ENCODE results near the gene TCEA2.
A peak's percentile ranks its signal among the peaks of the same experiment; 100 is the strongest.

The TCEA2 gene

GRCh38 chr20:64063389-64064144, 569 bp downstream of the TCEA2 start:
- peak in 28 of 56 donors; percentile 8 to 48 (median 30) for DNase-seq

DNA sequence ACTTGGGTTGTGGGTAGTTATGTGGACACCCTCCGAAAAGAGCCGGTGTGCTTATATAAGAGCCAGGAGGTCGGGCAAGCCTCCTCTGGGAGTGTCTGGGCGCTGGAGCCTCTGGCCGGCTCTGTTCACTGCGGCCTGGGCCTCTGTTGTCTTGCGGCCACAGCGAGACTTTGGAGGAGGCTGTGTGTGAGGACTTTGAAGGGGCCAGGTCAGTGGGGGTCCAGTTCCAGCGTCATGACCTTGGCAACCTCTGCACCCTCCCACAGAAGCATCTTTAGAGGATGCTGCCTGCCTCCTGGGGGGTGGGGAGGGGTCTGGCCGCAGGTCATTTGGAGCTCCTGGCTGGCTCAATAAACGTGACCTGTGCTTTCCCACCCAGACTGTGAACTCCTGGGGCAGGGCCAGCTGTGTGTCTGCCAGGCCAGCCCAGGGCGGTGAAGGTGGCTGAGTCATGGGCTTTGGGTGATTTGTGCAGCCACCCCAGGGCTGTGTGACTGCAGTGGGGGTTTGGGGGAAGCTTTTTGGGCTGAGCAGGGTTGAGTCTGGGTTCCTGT, 1.2 kb downstream of the TCEA2 start:
- peak in 1 of 56 donors; percentile 24 for DNase-seq

DNA sequence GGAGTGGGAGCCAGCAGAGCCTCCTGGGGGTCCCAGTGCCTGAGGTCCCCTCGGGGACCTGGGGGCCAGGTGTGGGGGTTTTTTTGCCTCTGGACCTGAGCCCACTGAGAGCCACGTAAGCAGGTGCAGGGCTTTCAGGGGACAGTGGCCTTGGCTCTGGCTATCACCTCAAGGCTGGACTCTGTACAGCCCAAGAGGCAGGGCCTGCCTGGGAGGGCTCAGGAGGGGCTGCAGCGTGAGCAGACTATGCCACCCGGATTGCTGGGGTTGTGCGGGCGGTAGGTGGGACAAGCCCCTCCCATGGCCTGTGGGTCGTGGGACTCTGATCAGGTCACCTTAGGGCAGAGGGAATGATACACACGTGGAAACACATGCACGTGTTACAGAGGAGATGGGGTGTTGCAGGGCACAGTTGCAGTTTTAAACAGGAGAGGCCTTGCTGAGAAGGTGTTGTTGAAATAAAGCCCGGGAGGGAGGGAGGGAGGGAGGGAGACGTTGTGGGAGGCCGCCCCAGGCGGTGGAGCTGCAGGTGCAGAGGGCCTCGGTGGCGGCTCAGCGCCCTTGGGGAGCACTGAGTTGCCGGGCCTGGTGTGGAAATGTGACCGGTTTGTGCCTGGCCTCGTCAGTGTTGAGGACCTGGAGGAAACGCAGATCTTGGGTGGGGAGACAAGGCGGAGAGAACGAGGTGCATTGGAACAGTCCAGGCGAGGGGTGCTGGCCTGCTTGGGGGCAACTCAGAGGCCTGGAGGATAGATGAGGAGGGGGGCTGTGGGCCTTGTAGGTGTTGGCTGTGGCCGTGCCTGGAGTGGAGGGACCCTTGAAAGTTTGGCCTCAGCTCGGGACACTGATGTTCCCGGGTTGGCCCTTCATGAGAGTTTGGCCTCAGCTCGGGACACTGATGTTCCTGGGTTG, 2.3 kb downstream of the TCEA2 start:
- no peak for DNase-seq

GRCh38 chr20:64065974-64066343, 3.0 kb downstream of the TCEA2 start:
- no peak for DNase-seq

DNA sequence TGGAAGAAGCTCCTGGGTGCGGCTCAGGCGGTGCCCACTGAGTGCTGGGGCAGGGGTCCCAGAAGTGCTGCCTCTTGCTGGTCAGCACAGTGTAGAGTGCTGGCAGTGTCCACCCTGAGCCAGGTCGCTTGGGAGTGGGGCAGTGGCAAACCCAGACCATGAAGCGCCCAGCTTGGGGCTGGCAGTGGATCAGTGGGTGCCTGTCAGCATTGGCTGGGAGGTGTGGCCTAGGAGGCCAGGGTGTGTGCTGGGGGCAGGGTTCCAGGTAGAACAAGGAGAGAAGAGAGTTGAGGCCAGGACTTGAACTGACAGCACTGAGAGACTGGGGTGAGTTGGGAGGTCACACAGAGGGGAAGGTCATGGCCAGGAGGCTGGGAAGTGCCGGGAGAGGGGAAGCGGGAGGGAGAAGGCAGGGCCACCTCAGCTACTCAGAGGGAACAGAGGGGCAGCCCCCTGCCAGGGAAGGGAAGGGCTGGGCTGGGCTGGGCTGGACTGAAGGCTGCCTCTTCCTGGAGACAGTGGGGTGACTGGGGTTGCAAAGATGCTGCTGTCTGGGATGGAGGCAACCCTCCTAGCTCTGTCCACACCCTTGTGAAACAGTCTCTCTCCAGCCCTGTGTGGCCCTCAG, 4.1 kb downstream of the TCEA2 start:
- no peak for DNase-seq

GRCh38 chr20:64067733-64068307, 4.8 kb downstream of the TCEA2 start:
- DNase-seq: no peak

DNA sequence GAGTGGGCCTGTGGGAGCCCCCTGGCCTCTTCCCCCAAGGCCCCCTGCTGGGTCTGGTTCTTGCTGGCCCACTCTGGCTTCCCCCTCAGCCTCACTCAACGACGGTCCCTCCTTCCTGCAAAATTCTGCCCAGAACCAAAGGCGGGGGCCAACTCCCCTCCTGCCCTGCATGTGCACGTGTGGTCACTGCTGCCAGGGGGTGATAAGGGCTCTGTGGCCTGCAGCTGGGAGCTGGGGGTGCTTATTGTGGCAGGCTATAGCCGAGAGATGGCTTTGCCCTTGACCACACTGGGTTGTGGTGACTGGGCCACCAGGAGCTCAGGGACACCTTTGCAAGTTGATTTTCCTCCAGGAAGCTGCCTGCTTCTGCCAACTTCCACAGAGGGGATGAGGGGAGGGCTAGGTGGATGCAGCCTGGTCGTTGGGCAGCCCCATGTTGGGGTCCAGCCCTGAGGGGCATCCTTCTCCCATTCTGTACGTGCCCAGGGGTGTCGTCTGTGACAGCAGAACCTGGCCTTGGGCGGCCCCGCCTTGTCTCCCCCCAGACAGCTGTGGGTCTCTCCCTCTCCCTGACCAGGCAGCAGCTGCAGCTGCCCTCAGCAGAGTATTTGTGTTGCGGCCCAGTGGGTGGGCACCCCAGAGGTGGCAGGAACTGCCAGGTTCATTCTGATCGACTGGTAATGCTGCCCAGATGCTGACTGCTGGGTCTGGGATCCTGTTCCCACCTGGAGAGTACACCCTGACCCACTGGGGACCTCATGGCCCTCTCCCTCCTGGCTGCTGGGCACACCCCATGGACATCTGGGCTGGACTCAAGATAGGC, 5.6 kb downstream of the TCEA2 start:
- no peak for DNase-seq

DNA sequence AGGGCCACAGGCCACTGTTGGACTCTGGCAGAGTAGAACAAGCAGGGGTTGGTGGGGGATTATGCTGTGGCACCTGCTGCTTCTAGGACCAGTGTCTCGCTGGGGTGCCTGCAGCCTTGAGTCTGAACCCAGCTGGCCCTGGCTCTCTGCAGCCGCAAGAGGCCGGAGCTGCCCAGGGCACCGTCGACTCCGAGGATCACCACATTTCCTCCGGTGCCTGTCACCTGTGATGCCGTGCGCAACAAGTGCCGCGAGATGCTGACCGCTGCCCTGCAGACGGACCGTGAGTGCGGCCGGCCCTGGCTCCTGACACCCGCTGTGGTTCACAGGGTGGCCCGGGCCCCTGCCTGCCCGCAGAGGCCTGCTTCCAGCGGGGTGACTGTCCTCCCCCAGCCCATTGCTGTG, 6.2 kb downstream of the TCEA2 start:
- DNase-seq: no peak

DNA sequence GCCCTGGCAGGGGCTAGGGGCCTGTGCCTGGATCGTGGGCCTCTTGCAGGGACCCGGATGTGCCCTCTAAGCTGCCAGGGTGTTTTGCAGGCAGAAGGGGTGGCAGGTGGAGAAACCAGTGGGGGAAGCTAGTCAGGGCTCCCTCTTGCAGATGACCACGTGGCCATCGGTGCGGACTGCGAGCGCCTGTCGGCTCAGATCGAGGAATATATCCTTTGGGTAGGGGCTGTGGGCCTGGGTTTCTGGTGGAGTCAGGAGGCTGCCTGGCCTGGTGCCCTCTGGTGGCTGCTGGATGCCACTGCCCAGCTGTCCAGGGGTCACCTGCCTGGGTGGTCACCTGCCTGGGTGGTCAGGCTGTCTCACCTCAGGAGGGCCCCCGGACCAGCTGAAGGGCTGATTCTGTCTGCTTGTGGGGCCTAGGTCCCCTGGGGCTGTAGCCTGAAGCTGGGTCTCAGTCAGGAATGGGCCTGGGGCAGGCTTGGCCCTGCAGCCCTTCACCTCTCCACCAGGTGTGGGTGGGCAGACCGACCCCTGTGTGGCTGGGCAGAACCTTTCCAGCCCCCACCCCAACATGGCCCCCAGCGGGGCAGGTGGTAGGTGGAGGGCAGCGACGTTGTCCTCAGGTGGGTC, 6.7 kb downstream of the TCEA2 start:
- peak in 3 of 56 donors; percentile 11 to 20 (median 20) for DNase-seq

DNA sequence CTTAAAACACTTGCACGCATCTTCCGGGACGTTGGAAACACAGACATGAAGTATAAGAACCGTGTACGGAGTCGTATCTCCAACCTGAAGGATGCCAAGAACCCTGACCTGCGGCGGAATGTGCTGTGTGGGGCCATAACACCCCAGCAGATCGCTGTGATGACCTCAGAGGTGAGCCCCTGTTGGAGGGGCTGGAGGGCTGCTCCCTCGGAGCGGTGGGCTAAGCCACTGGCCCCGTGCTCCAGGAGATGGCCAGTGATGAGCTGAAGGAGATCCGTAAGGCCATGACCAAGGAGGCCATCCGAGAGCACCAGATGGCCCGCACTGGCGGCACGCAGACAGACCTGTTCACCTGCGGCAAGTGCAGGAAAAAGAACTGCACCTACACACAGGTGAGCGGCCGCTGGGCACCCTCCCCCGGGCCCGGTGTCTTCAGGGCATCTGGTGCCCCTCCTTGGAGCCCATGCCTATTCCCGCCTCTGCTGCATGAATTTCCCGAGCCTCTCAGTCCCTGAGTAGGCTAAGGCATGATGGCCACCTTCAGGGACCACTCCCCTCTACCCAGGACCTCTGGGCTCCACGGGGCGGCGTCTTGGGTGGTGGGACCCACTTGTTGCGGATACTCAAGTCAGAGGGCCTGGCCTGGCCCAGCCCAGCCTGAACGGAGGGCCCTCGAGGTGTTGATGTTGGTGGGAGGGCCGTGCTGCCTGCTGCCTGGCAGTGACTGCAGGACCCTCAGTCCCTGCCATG, 7.4 kb downstream of the TCEA2 start:
- DNase-seq: no peak

DNA sequence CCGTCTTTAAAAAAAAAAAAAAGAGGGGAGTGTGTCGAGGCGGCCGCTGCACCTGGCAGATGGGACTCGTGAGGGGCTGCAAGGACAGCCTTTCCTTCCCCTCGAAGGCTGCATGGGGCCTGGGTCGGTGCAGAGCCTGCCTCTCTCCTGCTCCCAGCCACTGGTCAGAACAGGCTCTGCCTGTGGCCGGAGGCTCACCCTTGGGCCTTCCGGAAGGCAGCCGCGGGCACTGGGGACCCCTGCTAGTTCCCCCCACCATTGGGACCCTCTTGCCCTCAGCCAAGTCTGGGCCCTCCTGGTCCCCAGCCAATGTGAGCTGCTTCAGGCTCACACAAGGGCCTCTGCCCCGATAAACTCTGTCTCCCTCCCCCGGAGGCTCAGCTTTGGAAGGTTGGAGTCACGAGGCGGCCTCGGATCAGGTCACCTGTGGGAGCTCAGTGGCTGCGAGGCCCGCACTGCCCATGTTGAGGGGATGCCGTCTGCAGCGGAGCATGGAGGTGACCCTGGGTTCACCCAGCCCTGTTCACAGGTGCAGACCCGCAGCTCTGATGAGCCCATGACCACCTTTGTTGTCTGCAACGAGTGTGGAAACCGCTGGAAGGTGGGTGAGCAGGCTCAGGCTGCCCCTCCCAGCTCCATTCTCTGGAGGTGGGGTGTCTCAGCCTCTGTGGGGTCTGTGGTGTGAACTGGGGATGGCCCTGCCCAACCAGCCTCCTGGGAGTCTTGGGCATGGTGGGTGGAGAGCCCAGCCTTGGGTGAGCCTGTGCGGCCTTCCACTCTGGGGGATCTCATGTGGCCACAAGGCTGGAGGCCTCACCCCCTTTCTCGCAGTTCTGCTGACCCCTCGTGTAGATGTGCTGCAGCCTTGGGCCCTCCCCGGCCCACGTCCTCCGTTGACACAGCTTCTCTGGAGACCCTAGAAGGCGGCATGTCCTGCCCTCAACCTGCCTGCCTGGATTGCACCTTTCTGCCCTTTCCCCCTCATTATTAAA, 8.6 kb downstream of the TCEA2 start:
- DNase-seq: no peak

DNA sequence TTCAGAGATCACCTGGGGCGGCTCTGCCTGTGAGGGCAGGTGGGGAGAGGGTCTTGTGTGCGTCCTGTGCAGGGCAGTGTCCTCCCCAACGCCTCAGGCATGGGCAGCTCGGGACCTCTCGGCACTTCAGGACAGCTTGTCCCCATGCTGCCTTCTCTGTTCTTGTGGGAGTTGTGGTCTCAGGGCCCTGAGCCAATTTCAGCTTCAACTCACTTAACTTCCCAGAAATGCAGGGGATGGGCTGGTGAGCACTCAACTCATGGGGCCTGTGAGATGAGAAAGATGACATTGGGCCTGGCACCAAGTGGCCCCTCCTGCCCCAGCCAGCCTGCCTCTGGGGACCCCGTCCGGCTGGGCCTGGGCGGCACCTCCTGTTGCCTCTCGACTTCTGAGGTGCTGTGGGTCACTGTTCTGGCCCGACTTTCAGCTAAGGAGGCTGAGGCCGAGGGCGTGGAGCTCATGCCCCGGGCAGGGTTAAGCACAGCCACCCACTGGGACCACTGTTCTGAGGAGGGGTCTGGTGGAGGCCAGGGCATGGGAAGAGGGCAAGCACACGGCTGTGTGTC, 9.6 kb downstream of the TCEA2 start:
- DNase-seq: no peak

- no peak for DNase-seq
Measured at GRCh38 chr20:64073476-64074183, 10.6 kb downstream of the TCEA2 start.

- DNase-seq: no peak
Measured at GRCh38 chr20:64074184-64074789, 11.3 kb downstream of the TCEA2 start.

GRCh38 chr20:64074963-64075362, 12.0 kb downstream of the TCEA2 start:
- DNase-seq: no peak

DNA sequence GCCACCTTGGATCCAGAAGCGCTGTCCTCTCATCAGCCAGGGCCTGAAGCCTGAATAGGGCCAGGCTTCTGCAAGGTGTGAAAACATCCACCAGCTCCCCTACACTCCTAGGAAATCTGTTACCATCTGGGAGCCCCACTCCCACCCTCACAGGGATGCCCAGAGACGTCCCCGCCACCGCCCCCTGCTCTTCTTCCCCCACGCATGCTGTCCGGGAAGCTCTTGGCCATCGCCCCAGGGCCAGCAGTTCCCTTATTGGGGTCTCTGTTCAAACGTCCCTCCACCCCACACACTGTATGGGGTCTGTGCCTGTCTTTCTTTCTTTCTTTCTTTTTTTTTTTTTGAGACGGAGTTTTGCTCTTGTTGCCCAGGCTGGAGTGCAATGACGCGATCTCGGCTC, 12.6 kb downstream of the TCEA2 start:
- no peak for DNase-seq
